NT2/D1 (cell line): ENCODE measurements around the gene UPB1.
A peak's percentile ranks its signal among the peaks of the same experiment; 100 is the strongest.

Experiments used
- DNase-seq: peaks from one replicate; pipeline ENCODE4 v3.0.0-alpha.2; 2011; ENCODE audit warnings: low read depth, low spot score
- H3K27me3 ChIP-seq: 2 replicates; pipeline ENCODE4 v1.6.0; 2011; ENCODE audit warnings: mild to moderate bottlenecking; ENCODE audit not compliant: insufficient read length, insufficient read depth
- H3K36me3 ChIP-seq: 2 replicates; pipeline ENCODE4 v1.6.1; 2011; ENCODE audit warnings: mild to moderate bottlenecking, low read length, mixed read lengths; ENCODE audit not compliant: insufficient read depth, insufficient read length
- H3K4me1 ChIP-seq: 2 replicates; pipeline ENCODE4 v1.5.1; 2011; ENCODE audit not compliant: insufficient read depth, insufficient read length
- H3K4me3 ChIP-seq: 2 replicates; pipeline ENCODE4 v1.5.1; 2011; ENCODE audit warnings: low read depth; ENCODE audit not compliant: insufficient read length
- H3K9ac ChIP-seq: 2 replicates; pipeline ENCODE4 v1.6.0; 2011; ENCODE audit warnings: low read depth; ENCODE audit not compliant: insufficient read length
- H3K9me3 ChIP-seq: 2 replicates; pipeline ENCODE4 v1.5.1; 2011; ENCODE audit warnings: mild to moderate bottlenecking, low read length; ENCODE audit not compliant: insufficient read depth
- SUZ12 ChIP-seq: IDR thresholded peaks from 2 replicates; pipeline ENCODE4 v1.6.1; 2011; ENCODE audit not compliant: insufficient read length, insufficient read depth; ENCODE audit errors: extremely low read depth
- YY1 ChIP-seq: IDR thresholded peaks from 2 replicates; pipeline ENCODE4 v1.6.1; 2011; ENCODE audit not compliant: insufficient read length, insufficient read depth
- ZNF274 ChIP-seq: IDR thresholded peaks from 2 replicates; pipeline ENCODE4 v1.6.1; 2011; ENCODE audit warnings: mild to moderate bottlenecking, low read depth, low read length

The UPB1 gene

GRCh38 chr22:24514241-24515026 is 19.3 kb downstream of the UPB1 start:
- TF ChIP-seq SUZ12 (no peak), YY1 (no peak), ZNF274 (no peak)
- Histone ChIP-seq H3K4me3 (no peak overlapping the region), H3K36me3 (no peaks in the 10 kb centered on the region), H3K4me1 (no peaks in the 10 kb centered on the region), H3K27me3 (no peaks in the 10 kb centered on the region), H3K9ac (no peak overlapping the region), H3K9me3 (no peaks in the 10 kb centered on the region)
- no peak for DNase-seq

GRCh38 chr22:24515027-24515338 is 19.9 kb downstream of the UPB1 start:
- TF ChIP-seq YY1 (no peak), ZNF274 (no peak), SUZ12 (no peak)

GRCh38 chr22:24516301-24516737 is 21.2 kb downstream of the UPB1 start:
- no peak overlapping the region for H3K4me3 ChIP-seq
- no peaks in the 10 kb centered on the region for H3K9me3 ChIP-seq
- no peaks in the 10 kb centered on the region for H3K36me3 ChIP-seq

More at GRCh38 chr22:24515027-24515338, 19.9 kb downstream of the UPB1 start:
- no peak for DNase-seq
- Histone ChIP-seq H3K4me1 (no peaks in the 10 kb centered on the region), H3K27me3 (no peaks in the 10 kb centered on the region), H3K9ac (no peak overlapping the region), H3K9me3 (no peaks in the 10 kb centered on the region), H3K36me3 (no peaks in the 10 kb centered on the region), H3K4me3 (no peak overlapping the region)

GRCh38 chr22:24517446-24517845 is 22.3 kb downstream of the UPB1 start:
- Histone ChIP-seq H3K27me3 (no peaks in the 10 kb centered on the region), H3K36me3 (no peaks in the 10 kb centered on the region), H3K9me3 (no peaks in the 10 kb centered on the region), H3K9ac (no peak overlapping the region), H3K4me1 (no peaks in the 10 kb centered on the region), H3K4me3 (no peak overlapping the region)
- DNase-seq, result no peak
- TF ChIP-seq ZNF274, result no peak
- TF ChIP-seq SUZ12, result no peak
- TF ChIP-seq YY1, result no peak

More at GRCh38 chr22:24516301-24516737, 21.2 kb downstream of the UPB1 start:
- Histone ChIP-seq H3K4me1 (no peaks in the 10 kb centered on the region), H3K9ac (no peak overlapping the region), H3K27me3 (no peaks in the 10 kb centered on the region)
- TF ChIP-seq YY1 (no peak), SUZ12 (no peak), ZNF274 (no peak)
- peak; percentile 36 for DNase-seq

- H3K4me3 ChIP-seq, result no peak overlapping the region
- TF ChIP-seq ZNF274 (no peak), SUZ12 (no peak), YY1 (no peak)
- no peaks in the 10 kb centered on the region for H3K27me3 ChIP-seq
- DNase-seq, result no peak
- no peaks in the 10 kb centered on the region for H3K9me3 ChIP-seq
- H3K4me1 ChIP-seq, result no peaks in the 10 kb centered on the region
- no peak overlapping the region for H3K9ac ChIP-seq
- no peaks in the 10 kb centered on the region for H3K36me3 ChIP-seq
These were observed 23.1 kb downstream of the UPB1 start for GRCh38 chr22:24518228-24518627.

- Histone ChIP-seq H3K27me3 (no peaks in the 10 kb centered on the region), H3K4me3 (no peak overlapping the region), H3K9ac (no peak overlapping the region), H3K9me3 (no peaks in the 10 kb centered on the region), H3K36me3 (no peaks in the 10 kb centered on the region), H3K4me1 (no peaks in the 10 kb centered on the region)
- no peak for DNase-seq
- no peak for TF ChIP-seq ZNF274
- no peak for TF ChIP-seq SUZ12
- TF ChIP-seq YY1, result no peak
These were observed 23.8 kb downstream of the UPB1 start for GRCh38 chr22:24518771-24519485.

GRCh38 chr22:24519496-24519895 is 24.4 kb downstream of the UPB1 start:
- no peak for DNase-seq
- H3K4me1 ChIP-seq, result no peaks in the 10 kb centered on the region
- no peaks in the 10 kb centered on the region for H3K36me3 ChIP-seq
- H3K27me3 ChIP-seq, result no peaks in the 10 kb centered on the region
- H3K9ac ChIP-seq, result no peak overlapping the region
- no peaks in the 10 kb centered on the region for H3K9me3 ChIP-seq
- no peak overlapping the region for H3K4me3 ChIP-seq
- no peak for TF ChIP-seq ZNF274
- TF ChIP-seq YY1, result no peak
- TF ChIP-seq SUZ12, result no peak
